SH-SY5Y (cell line): Measurements from ENCODE around the gene HIVEP3.

Experiments used
- GATA2 ChIP-seq: IDR thresholded peaks from 2 replicates; pipeline ENCODE4 v1.6.1; 2011; ENCODE audit warnings: mild to moderate bottlenecking, low read depth, low read length
- GATA3 ChIP-seq: IDR thresholded peaks from 2 replicates; pipeline ENCODE4 v1.6.1; 2011; ENCODE audit warnings: low read depth, mild to moderate bottlenecking, low read length, moderate library complexity

DNA sequence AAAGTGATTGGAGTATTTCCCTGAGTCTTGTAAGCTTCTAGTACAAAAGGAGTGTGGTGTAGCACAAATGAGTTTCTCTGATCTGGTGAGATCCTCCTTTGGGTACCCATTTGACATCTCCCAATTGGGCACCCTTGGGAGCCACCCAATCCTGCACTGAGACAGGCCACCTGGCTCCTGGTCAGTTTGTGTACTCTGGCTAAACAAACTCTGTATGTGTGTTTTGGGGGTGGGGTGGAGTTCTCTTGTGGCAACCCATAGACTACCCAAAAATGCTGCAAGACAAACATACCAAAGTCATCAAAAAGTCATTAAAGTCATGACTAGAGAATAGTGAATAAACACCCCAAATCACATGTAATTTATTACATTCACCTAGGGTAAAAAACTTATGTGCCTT lies 8.4 kb upstream of the HIVEP3 start:
- TF ChIP-seq GATA2 = no peak
- TF ChIP-seq GATA3 = no peak
